Activated effector memory CD4-positive, alpha-beta T cell treated with anti-CD3 and anti-CD28 coated beads, Interleukin-2, amount 50 U/mL, for 16 hours (primary cell): ENCODE results near the gene UBXN6.

Experiments used
- DNase-seq: peaks from one replicate; pipeline ENCODE4 v3.0.0-alpha.2; 2020

The UBXN6 gene, protein sequence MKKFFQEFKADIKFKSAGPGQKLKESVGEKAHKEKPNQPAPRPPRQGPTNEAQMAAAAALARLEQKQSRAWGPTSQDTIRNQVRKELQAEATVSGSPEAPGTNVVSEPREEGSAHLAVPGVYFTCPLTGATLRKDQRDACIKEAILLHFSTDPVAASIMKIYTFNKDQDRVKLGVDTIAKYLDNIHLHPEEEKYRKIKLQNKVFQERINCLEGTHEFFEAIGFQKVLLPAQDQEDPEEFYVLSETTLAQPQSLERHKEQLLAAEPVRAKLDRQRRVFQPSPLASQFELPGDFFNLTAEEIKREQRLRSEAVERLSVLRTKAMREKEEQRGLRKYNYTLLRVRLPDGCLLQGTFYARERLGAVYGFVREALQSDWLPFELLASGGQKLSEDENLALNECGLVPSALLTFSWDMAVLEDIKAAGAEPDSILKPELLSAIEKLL

DNA sequence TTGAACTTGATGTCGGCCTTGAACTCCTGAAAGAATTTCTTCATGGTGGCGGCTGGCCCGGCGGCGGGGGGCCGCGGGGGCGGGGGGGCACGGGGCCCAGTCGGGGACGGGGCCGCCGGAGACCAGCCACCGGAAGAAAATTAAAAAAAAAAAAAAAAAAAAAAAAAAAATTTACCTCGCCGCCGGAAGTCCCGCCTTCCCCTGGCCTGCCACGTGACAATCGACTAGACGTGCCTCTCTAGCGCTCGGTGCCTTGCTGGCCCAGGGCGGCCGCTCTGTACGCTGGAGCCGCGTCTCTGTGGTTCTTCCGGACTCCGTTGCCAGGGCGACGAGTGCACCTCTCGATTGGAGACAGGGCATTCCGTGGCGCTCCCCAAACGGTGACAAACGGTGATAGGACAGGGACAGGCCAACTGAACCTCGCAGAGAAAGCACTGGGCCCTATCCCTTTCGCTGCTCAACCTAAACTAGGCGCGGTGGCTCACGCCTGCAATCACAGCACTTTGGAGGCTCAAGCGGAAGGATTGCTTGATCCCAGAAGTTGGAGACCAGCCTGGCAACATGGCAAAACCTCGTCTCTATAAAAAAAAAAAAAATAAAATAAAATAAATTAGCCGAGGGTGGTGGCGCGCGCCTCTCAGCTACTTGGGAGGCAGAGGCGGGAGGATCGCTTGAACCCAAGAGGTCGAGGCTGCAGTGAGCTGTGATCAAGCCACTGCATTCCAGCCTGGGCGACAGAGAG is at the start of gene UBXN6:
Gene UBXN6 (minus strand): TSS at position 141 of the 742 bp plus-strand sequence. CDS start 97 bp downstream, at position 44.
- DNase-seq = peak; percentile 99

DNA sequence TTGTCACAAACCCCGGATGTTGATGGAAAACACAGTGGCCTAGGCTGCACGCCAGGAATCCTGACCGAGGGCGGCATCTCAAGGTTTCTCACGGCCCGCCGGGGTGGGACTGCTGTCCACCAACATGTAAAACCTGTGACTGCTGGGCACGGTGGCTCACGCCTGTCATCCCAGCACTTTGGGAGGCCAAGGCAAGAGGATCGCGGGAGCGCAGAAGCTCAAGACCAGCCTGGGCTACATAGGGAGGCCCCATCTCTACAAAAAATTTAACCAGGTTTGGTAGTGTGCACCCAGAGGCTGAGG is 49.5 kb upstream of the UBXN6 start:
- DNase-seq = no peak

DNA sequence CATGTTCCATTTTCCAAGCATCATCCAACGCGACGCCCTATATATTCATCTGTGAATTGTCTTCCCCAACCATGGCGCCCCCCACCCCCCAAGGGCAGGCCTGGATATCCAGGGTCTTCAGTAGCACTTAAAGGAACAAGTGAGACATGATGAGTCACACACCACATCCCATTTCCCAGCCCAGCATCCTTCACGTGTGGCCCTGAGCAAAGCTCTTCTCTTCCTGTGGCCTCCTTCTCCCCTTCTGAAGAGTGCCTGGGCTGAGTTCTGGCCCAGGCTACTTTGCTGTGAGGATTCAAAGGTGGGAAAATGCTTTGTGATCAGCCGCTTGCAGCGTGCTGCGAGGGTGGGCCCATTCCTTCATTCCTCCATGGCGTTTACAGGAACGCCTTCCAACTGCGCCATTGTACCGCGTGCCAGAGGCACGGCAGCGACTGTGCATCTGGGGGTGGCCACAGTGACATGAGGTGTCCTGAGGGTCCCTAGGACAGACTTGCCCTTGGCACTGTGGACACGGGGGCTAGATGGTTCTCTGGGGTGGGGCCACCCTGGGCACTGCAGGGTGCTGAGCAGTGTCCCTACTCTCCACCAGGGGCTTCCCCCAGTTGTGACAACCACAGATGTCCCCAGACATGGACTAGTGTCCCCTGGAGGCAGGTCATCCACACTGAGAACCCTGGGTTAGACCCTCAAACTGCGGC is 49.0 kb upstream of the UBXN6 start:
- no peak for DNase-seq

DNA sequence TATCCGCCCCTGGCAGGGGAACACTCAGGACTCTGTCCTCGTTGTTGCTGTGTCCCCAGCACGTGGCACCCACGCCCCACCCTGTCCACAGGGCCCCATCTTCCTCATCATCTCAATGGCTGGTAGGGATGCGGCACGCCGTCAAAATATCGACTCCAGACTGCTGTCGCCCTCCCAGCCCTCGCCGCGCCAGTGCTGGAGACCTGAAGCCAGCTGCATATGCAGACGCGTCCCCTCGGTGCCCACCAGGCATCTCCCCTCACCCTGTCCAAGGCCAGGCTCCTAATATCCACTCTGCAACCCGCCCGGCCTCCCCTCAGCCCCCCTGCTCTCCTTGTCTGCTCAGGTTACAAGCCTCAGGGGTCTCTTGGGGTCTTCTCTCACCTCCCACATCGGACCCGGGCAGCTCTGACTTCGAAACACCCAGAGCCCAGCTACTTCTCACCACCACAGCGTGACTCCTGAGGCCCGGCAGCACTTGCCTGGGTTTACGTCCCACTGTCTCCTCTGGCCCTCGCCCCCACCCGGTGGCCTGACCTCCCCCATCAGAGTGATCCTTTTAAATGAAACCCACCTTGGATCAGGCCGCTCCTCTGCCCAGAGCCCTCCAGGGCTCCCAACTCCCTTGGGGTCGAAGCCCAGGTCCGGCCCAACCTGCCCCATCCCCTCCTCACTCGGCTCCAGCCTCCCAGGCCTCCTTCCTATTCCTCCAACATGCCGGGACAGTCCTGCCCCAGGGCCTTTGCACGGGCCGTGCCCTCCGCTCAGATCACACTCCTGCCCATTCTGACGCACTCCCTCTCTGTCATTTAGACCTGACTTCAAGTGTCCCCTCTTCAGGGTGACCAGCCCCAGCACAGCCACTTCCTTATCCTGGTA is 48.2 kb upstream of the UBXN6 start:
- no peak for DNase-seq

DNA sequence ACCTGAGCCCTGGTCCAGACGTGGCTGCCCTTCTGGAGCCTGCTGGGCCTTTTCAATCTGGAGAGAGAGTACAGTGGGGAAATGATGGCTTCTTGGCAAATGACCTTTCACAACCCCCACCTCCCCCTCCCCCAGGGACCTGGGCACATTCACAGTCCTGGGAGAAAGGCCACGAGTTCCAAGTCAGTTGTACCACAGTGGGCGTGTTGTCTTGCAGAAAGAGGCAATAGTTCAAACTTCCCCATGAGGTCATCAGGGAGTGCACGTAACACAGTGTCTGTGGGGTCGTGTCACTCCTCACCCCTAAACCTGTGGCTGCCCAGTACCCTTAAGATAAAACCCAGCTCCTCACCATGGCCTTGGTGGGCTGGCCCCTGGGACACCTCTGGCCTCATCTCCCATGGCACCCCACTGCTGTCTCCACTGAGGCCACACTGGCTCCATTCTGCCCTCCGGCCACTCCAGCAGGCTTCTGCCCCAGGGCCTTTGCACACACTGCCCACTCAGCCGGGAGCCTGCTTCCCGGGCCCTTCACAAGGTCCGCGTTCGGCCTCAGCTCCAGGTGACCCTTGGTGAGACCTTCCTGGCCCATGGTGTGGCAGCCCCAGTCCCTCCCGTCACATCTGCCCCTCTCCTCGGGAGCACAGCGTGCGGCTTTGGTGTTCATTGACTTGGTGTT is 47.4 kb upstream of the UBXN6 start:
- no peak for DNase-seq

DNA sequence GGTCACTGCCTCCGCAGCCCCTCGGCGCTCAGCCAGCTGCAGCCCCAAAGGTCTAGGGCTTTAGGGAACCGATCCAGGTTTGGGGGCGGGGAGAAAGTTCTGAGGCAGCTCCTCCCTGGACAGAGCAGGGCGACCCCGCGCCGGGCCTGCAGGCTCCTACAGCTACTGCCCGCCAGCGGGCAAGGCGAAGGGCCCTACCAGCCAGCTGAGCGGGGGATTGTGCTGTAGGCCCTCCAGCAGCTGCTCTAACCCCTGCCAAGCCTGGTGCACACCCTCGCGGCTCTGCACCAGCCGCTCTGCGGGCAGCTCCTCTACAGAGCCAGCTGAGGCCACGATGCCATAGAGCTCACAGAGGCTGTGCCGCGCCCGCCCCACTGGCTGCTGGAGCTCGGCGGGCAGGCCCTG is 46.7 kb upstream of the UBXN6 start:
- DNase-seq = no peak

DNA sequence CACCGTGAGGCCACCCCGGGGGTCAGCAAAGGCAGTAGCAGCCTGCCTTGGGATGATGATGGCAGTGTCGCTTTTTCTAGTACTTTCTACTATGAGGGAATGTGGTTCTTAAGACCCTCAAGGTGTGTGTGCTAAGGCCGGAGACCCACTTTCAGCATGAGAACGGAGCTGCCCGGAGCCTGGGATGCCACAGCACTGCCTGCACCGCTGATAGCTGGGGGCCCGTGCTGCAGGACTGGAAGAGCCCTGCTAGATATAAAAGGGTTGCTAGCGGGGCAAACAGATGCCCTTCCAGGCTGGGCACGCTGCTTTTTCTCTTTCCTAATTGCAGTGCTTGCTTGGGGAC is 46.2 kb upstream of the UBXN6 start:
- no peak for DNase-seq

DNA sequence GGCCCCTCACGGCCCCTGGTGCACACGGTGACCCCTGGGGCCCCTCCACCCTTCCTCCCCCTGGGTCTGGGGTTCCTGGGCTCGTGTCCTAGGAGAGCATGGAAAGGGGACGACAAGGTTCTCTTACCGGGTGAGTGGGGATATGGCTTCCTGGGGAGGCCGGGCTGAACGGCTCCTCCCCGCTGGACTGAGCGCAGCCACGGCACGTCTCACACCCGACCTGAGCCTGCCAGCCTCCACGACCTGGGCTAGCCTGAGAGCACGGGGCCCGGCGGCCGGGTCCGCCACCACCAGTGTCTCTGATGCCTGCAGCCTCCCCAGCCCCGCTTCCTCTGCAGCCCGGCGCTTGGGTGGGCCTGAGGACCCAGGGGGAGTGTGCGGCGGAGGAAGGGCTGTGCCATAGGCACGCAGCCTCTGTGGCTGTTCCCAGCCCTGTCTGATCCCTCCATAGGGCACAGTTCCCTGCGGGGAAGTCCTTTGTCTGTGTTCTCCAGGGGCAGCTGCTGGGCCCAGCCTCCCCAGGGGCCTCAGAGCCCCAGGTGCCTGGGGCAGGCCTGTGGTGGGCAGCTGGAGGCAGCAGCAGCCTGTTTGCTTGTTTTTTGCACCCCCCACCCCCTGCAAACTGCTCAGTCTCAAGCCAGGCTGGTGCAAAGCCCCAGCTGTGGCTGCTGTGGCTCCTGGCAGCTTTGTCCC is 45.7 kb upstream of the UBXN6 start:
- no peak for DNase-seq

DNA sequence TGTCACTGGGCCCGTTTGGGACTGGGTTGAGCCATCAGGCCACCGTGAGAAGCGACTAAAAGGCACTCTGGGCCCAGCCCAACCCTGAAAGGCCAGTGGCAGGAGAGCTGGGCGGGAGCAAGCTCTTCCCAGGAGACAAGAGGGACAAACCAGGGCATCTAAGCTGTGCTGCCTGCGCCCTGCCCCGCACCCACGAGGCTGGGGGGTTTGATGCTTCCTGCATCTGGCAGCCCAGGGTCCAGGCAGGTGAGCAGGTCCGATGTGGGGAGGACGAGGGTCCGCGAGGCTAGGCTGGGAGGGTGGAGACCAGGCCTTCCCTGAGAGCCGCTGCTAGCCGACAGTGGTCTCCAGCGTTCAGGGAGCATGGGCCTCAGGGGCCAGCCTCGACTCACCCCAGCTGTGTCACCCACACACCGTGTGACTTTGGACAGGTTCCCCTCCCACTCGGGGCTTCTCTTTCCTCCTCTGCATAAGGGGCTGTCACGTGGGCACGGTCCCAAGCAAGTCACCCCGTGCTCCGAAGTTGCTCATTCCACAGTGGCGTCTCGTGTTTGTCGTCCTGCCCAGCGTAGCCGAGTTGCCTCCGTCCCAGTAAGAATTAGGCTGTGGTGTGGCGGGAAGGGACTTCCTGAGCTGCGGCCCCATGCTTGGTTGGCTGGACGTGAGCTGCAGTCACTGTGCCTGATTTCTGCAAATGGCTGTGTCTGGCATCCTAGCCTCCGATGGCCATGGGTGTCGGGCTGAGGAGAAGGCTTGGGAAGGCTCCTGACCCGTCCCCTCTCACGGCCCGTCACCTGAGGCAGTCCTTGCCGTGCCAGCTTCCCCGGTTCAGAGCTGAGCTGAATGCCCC is 44.9 kb upstream of the UBXN6 start:
- no peak for DNase-seq

DNA sequence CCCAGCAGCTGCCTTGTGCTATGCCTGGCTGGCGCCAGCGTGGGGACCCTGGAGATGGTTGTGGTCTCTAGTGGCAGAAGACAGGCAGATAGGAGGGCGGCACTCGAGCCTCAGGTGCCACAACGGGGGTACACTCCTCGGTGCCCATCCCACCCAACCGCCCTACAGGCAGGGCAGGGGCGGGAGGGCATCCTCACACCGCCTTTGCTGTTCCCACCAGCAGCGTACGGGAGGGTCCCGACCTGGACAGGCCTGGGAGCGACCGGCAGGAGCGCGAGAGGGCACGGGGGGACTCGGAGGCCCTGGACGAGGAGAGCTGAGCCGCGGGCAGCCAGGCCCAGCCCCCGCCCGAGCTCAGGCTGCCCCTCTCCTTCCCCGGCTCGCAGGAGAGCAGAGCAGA is 44.1 kb upstream of the UBXN6 start:
- no peak for DNase-seq

DNA sequence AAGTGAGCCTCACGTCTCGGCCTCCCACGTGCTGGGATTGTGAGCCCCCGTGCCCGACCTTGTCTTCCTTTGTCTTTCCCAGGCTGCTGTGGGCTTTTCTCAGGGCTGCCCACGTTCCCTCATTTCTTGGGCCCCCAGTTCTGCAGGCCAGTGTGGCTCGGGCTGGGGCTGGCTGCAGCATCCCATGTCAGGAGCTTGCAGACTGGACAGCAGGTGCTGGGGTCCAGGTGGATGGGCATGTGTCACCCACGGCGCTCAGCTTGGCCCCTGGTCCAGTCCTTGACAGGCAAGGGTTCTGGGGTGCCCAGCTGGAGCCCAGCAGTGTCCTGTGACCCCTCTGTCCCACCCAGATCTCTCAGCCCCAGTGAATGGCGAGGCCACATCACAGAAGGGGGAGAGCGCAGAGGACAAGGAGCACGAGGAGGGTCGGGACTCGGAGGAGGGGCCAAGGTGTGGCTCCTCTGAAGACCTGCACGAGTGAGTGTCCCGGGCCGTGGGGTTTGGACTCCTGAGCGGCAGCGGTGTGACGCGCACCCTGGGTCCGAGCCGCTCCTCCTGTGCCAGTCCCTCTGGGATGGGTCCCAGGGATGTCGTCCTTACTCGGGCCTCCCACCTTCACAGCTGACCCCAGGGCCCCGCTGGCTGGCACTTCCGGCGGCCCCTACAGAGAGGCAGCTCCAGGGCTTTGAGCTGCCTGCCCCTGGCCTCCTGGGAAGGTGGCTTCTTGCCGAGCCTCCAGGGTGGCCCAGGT is 43.4 kb upstream of the UBXN6 start:
- DNase-seq = no peak

DNA sequence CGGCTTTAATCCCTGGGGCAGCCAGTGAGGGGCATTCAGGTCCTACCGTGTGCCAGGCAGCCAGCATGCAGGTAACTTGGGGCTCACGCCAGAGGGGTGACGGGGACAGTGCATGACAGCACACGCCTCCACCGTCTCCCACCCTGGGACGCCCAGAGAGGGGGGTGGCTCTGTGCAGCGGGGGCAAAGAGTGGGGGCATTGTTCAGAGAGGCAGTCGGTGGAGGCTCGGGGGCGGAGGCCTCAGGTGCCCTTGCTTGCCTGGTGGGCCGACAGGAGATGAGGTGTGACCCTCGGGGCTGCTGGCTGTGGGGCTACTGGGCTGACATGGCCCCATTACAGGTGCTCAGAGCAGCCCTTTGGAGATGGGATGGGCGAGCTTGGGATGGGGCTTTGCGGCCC is 42.3 kb upstream of the UBXN6 start:
- no peak for DNase-seq

DNA sequence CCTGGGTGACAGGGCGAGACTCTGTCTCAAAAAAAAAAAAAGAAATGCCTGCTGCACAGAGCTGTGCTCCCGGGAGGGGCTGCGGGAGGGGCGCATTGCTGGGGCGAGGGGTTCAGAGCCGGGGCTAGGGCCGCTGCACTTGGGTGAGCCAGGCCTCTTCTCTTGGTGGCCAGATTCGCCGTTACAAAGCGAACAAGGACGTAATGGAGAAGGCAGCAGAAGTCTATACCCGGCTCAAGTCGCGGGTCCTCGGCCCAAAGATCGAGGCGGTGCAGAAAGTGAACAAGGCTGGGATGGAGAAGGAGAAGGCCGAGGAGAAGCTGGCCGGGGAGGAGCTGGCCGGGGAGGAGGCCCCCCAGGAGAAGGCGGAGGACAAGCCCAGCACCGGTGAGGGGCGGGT is 41.7 kb upstream of the UBXN6 start:
- DNase-seq = no peak

DNA sequence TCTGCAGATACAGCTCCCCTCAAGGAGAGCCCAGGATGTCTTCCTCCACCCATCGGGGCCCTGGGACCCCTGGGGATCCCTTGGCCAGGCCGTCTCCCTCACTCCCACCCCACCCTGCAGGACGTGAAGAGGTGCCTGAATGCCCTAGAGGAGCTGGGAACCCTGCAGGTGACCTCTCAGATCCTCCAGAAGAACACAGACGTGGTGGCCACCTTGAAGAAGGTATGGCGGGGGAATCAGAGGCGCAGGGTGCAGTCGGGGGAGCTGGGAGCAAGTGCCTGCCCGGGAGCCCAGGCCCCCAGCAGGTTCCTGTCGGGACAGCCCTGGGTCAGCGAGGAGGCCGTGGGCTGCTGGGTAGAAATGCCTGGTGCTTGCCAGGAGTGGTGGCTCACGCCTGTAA is 41.1 kb upstream of the UBXN6 start:
- DNase-seq = no peak

DNA sequence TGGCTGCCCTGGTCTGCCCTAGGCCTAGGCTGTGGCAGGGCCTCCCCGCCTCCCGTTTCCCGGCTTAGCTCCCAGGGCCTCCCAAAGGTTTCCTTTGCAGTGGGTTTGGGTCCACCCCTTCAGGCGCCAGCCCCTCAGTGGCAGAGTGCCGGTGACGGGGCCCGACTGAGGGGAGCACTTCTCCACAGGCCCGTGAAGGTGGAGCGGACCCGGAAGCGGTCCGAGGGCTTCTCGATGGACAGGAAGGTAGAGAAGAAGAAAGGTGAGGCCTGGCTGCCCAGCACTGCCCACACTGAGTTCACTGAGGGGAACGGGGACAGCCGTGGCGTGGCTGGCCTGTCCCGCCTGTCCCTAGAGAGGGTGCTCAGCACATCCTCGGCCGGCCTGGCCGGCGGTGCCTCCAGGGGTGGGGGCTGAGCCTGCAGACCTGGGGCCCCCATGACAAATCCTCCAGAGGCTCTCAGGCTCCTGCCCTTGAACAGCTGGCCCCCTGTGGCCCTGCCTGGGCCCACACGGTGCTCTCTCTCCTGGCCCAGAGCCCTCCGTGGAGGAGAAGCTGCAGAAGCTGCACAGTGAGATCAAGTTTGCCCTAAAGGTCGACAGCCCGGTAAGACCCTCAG is 40.3 kb upstream of the UBXN6 start:
- DNase-seq = no peak

DNA sequence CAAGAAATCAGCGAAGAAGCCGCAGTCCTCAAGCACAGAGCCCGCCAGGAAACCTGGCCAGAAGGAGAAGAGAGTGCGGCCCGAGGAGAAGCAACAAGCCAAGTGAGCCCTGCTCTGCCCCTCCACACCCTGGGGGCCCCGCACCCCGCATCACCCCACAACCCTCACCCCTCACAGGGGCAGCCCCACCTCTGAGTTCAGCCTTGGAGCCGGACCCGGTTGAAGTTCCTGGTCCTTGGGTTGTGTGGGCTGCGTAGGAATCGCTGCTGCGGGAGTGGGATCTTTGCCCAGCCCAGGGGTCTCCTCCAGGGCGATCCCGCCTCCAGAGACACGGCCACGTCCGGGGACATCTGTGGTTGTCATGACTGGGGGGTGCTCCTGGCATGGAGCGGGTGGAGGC is 38.7 kb upstream of the UBXN6 start:
- no peak for DNase-seq

DNA sequence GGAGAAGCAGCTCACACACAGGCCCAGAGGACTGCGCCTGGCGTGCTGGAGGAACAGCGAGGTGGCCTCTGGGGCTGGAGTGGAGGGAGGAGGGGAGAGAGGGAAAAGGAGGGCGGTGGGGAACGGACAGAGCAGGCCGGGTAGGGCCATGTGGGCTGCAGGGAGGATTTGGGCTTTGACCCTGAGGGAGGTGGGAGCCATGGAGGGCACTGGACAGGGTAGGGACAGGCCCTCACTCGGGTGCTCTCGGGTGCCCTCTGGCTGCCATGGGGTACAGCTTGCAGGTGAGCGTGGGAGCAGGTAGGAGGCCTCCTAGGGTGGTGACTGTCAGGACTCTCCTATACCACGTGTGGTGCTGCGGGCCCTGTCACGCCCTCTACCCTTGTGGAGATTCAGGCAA is 37.9 kb upstream of the UBXN6 start:
- no peak for DNase-seq

DNA sequence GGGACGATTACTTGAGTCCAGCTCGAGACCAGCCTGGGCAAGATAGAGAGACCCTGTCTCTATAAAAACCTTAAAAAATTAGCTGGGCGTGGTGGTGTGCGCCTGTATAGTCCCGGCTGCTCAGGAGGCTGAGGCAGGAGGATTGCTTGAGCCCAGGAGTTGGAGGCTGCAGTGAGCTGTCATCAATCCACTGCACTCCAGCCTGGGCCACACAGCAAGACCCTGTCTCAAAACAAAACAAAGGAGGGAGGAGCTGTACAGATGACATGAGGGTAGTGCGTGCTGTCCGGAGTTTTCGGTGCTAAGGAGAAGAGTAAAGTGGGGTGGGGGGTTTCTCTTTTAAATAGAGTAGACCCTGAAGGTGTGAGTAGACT is 37.1 kb upstream of the UBXN6 start:
- DNase-seq = no peak

DNA sequence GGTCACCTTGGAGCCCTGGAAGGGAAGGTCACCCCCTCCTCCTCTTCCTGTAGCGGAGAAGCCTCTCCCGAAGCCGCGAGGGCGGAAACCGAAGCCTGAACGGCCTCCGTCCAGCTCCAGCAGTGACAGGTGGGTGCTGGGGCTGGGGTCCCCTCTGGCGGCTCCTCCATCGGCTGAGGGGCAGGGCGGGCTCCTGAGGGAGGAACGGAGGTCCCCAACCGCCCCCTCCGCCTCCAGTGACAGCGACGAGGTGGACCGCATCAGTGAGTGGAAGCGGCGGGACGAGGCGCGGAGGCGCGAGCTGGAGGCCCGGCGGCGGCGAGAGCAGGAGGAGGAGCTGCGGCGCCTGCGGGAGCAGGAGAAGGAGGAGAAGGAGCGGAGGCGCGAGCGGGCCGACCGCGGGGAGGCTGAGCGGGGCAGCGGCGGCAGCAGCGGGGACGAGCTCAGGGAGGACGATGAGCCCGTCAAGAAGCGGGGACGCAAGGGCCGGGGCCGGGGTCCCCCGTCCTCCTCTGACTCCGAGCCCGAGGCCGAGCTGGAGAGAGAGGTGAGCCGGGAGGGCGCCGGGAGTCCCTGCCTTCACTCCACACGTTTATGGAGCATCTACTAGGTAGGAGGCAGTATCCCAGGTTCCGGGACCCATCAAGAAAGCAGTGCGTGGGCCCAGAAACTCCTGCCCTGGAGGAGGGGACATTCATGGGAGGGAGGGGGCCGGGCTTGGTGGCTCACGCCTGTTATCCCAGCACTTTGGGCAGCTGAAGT is 36.5 kb upstream of the UBXN6 start:
- DNase-seq = no peak
